Epithelial cell of prostate (primary cell): Measurements from ENCODE around the gene C5orf46.

Experiments used
- DNase-seq: peaks from one replicate; pipeline ENCODE4 v3.0.0-alpha.2; 2011; ENCODE audit warnings: low read depth, low spot score
- H3K27ac ChIP-seq: fragments of 450-650 bp; 2 replicates; pipeline ENCODE4 v1.5.1; 2017; ENCODE audit warnings: mild to moderate bottlenecking

C5orf46 gene

DNA sequence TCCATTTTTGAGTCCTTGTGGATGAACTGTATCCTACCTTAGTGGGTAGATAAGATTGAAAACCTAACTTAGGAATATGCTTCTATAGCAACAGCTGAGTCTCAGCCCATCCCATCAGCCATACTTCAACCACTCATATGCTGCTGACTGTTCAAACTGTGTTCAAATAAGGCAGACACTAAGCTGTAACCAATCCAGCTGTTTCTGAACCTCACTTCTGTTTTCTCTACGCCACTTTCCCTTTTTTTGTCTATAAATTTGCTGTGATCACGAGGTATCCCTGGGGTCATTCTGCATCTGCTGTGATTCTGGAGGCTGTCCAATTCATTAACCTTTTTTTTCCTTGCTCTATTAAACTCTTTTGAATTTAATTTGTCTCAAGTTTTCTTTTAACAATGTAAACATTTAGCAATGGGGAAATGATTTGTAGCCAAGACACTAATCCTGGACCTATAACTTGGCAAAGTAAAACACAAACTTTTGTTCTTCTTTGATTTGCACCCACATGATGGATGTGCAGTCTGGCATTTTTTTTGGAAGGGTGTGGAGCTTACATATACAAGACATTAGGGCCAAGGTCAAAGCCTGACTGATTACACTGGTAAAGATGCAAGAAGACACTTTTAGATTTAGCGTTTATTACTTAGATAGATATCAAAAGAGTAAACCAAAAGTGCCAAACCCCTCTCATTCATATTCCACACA lies 42.7 kb downstream of the C5orf46 start:
- H3K27ac ChIP-seq = no peak overlapping the region
- DNase-seq = no peak

- DNase-seq = no peak
- no peak overlapping the region for H3K27ac ChIP-seq
Observed at GRCh38 chr5:147860641-147861025, 45.7 kb downstream of the C5orf46 start.

- no peak for DNase-seq
Observed at GRCh38 chr5:147859962-147860640, 46.2 kb downstream of the C5orf46 start.

GRCh38 chr5:147858565-147858964 lies 47.8 kb downstream of the C5orf46 start:
- DNase-seq = no peak
- no peak overlapping the region for H3K27ac ChIP-seq

More at GRCh38 chr5:147859962-147860640, 46.2 kb downstream of the C5orf46 start:
- H3K27ac ChIP-seq = no peak overlapping the region

- no peak for DNase-seq
- no peak overlapping the region for H3K27ac ChIP-seq
Observed at GRCh38 chr5:147857302-147858129, 48.8 kb downstream of the C5orf46 start.

- no peak overlapping the region for H3K27ac ChIP-seq
- DNase-seq = no peak
Observed at GRCh38 chr5:147856801-147857200, 49.5 kb downstream of the C5orf46 start.

DNA sequence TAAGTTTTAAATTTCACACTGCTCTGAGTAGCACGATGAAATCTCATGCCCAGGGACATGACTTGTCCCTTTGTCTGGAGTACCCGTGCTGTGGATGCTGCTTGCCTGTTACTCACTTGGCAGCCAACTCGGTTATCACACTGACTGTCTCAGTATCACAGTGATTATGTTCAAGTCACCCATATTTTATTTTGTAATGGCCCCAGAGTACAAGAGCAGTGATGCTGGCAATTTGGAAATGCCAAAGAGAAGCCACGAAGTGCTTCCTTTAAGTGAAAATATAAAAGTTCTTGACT lies 50.6 kb downstream of the C5orf46 start:
- no peak for DNase-seq

DNA sequence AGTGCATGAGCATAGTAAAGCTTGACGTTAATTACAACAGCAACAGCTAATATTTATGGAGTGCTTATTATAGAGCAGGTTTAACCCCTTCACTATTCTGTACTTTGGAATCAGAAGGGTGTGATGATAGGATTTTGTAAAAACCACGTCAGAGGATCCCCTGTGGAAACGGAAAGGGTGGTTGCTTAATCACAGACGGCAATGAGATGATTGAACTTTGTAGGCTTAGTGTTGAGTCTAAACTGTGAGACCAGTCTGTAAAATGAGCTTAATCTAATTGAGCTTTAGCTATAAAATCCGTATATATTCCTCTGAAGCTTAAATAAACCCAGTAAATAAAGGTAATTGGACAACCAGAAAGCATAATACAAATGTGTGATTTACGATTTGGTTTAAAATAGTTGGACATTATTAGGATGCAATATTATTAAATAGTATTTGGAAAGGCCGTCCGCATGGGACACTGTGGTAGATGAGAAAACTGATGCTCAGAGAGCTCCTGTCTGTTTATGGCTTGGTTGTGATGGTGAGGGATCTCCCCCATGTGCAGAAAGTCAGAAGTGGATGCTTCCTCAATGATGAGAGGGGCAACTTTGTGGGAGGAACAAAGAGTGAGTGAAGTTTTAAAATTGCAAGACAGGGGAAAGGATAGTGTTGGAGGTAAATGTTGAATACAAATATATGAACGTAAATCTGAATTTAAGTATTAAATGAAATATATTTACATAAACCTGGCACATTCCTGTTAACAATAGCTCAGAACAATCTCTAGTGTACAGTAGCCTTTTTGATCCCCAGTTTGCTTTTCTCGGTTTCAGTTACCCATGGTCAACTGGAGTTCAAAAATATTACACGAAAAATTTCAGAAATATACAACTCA lies 51.2 kb downstream of the C5orf46 start:
- no peak for DNase-seq
- H3K27ac ChIP-seq = no peak overlapping the region

More for the DNA sequence above, 50.6 kb downstream of the C5orf46 start:
- no peak overlapping the region for H3K27ac ChIP-seq

DNA sequence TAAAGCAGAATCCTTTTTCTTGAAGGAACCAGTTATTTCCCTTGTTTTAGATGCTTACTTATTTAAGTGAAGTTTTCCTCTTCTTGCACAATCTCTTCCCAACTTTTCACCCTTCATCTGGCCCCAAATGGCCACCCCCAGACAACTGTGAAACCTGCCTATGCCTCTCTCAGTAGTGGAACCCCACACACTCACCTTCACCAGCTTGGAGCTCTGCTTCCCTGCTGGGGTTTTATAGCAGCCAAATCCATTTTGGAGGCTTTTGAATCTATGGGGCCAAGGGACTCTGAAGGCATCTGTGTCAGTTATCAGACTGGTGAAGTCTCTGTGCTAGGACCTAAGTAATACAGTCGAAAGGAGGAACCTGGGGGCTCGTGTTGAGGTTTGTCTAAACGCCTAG lies 52.0 kb downstream of the C5orf46 start:
- DNase-seq = no peak

DNA sequence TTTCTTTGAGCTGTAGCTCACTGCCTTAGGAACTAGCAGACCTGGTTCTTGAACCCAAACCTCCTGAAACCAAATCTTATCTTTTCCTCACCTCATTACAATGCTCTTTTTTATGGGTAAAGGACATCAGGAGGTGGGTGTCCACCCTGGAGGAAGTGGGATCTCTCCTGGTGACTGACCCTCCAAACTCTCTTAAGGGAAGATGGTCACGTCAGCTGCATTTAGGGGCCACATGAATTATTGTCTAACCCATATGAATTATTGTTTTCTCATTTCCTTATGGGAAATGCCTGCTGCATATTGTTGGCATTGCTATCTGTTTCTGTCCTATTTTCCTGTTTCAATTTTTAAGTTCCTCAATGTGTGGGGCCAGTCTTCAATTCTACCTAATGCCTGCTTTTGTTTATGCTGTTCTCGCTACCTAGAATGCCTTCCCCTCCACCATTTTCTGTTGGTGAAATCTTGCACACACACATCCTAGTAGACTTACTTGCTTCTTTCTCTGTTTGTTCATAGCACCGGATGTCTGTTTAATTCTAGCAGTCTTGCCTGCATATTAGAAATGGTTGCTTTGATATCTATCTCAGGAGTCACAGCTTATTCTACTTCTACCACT lies 52.9 kb downstream of the C5orf46 start:
- no peak for DNase-seq
- no peak overlapping the region for H3K27ac ChIP-seq

More for the DNA sequence above, 52.0 kb downstream of the C5orf46 start:
- no peak overlapping the region for H3K27ac ChIP-seq

DNA sequence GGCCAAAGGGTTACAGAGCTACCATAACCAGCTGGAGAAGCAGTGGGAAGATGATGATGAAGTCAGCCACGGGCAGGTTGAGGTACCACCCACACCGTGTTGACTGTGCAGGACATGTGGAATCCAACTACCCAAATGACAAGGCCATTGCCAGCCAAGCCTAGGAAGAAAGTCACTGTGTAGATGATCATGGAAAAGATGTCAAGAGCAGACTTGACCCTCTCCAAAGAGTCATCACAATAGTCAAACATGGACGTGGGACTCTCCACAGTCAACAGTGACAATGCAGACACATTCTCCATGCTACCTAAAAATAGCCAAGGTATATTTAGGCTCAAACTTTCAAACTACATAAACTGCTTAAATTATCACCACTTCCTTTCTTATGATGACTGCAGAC lies 54.0 kb downstream of the C5orf46 start:
- DNase-seq = no peak
- H3K27ac ChIP-seq = no peak overlapping the region

- no peak overlapping the region for H3K27ac ChIP-seq
- no peak for DNase-seq
Observed at GRCh38 chr5:147851578-147851977, 54.8 kb downstream of the C5orf46 start.

DNA sequence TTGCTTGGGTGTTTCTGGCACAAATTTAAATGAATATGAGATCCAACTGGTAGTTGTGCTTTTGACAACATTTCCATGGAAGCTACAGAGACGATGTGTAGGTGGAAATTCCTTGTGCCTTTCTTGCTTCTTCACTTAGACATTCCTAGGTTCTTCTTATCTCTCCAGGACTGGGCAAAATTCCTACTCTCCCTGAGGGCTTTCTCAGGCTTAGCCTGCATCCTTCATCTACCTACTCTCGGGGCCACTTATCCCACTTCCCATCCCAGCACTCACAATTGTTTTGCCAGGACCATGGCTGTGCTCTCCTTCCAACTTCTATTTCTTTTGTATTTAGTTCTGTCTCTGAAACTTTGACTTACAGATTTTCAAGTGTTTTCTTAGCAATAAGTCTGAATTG lies 57.1 kb downstream of the C5orf46 start:
- DNase-seq = no peak
- no peak overlapping the region for H3K27ac ChIP-seq

DNA sequence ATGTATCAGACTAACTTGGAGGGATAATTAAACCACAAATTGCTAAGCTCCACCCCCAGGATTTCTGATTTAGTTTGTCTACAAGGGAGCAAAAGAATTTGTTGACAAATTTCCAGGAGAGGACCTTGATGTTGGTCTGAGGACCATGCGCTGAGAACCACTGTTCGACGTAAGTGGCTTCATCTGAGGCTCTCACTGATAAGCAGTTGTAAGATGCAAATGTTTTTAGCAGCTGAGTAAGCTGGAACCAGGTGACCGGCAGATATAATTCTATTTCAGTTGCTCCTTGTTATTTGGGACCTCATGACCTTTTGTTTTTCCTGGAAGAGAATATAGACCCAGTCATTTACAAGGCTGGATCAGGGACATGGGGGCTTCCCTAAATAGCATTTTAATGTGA lies 60.7 kb downstream of the C5orf46 start:
- no peak overlapping the region for H3K27ac ChIP-seq
- DNase-seq = no peak

DNA sequence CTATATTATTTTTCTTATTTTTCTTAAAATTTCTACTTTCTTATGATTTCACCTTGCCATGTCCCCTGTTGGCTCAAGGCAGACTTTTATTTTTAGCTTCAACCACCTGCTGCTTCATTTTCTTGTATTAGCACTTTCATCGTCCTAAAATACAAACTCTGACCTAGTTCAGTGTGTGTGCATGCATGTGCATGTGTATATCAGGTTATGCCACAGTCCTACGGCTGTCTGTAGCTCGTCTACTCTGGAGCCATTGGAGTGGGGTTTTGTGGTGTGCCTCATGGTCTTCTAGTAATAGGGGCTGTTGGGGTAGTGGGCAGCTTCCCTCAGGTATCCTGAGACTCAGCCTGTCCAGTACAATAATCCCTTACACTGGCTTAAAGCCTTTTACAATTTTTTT lies 61.5 kb downstream of the C5orf46 start:
- no peak for DNase-seq
- H3K27ac ChIP-seq = no peak overlapping the region

DNA sequence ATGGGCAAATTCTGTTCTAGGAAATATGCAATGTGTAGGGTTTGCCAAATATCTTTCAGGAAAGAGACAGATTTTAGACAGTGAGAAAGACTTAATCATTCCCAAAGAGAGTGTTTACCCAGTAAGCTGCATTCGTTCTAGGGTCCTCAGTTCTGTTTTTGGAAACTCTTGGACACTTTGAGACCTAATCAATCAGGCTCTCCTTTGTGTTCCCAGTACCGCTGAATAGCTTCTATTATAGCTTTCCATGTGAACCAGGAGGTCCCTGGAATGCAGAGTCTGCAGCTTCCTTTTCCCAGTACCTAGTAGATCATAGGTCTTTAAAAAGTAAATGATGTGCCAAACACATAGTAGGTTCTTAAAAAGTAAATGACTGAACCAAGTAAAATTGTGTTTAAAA lies 63.5 kb downstream of the C5orf46 start:
- DNase-seq = no peak
- no peak overlapping the region for H3K27ac ChIP-seq
